Spleen (tissue), 7 donors: Measurements from ENCODE around the gene DISC1.

Experiments used
- POLR2A ChIP-seq, 3 donors: fragments of 450-650 bp; IDR thresholded peaks; one replicate each; pipeline ENCODE4 v1.5.1; 2017; ENCODE audit warnings: antibody characterized with exemption in 3 of 3, mild to moderate bottlenecking in 1 of 3
- POLR2AphosphoS5 ChIP-seq, 3 donors: sonication (generic); formaldehyde crosslinking; IDR thresholded peaks; one replicate each; pipeline ENCODE4 v1.5.1; 2017; ENCODE audit warnings: antibody characterized with exemption in 3 of 3
- TF ChIP-seq, protein P1 (sequence below), 11 experiments: fragments of 200-600 bp in 7 of 11; fragments of 450-650 bp in 4 of 11; sonication (generic) in 4 of 11; IDR thresholded peaks in 8 of 11; conservative IDR thresholded peaks in 3 of 11; 1 replicate in 7 of 11; 2 replicates in 4 of 11; pipeline versions ENCODE4 v1.4.0 to v1.8.0; 2016 to 2021; ENCODE audit warnings: antibody characterized with exemption in 11 of 11, inconsistent platforms in 4 of 11, mild to moderate bottlenecking in 1 of 11
- donor health status: DM: no; HTN: no; CAD: no; lungs with moderate emphysema.
- donor health status: DM: no; HTN: no; CAD: no.
- donor health status: DM: no; HTN: no; CAD: no.

- TF ChIP-seq POLR2A (IDR thresholded peaks at IDR 0.05) (no peak), POLR2AphosphoS5 (IDR thresholded peaks at IDR 0.05) (no peak)
- TF ChIP-seq, protein P1, sequence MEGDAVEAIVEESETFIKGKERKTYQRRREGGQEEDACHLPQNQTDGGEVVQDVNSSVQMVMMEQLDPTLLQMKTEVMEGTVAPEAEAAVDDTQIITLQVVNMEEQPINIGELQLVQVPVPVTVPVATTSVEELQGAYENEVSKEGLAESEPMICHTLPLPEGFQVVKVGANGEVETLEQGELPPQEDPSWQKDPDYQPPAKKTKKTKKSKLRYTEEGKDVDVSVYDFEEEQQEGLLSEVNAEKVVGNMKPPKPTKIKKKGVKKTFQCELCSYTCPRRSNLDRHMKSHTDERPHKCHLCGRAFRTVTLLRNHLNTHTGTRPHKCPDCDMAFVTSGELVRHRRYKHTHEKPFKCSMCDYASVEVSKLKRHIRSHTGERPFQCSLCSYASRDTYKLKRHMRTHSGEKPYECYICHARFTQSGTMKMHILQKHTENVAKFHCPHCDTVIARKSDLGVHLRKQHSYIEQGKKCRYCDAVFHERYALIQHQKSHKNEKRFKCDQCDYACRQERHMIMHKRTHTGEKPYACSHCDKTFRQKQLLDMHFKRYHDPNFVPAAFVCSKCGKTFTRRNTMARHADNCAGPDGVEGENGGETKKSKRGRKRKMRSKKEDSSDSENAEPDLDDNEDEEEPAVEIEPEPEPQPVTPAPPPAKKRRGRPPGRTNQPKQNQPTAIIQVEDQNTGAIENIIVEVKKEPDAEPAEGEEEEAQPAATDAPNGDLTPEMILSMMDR (IDR thresholded peaks at IDR 0.05 in 8 of 11, conservative IDR thresholded peaks at IDR 0.05 in 3 of 11), result peak in 10 of 11 experiments; percentile 41 to 84 (median 73)
Measured at GRCh38 chr1:231603598-231604275, 22.9 kb upstream of the DISC1 start.
